MM.1S (cell line): Measurements from ENCODE around the gene ISYNA1.

Experiments
- DNase-seq: peaks from one replicate; pipeline ENCODE4 v3.0.0-alpha.2; 2015
- H2AFZ ChIP-seq: fragments of 300-600 bp; sonication (generic); 2 replicates; pipeline ENCODE4 v1.6.0; 2016; ENCODE audit warnings: antibody characterized with exemption, low read length
- H3F3A ChIP-seq: fragments of 300-600 bp; sonication (generic); 2 replicates; pipeline ENCODE4 v1.6.1; 2016; ENCODE audit warnings: mild to moderate bottlenecking, antibody characterized with exemption, low read length, moderate library complexity, mixed read lengths; ENCODE audit not compliant: insufficient read depth
- H3K27ac ChIP-seq: fragments of 300-600 bp; sonication (generic); 2 replicates; pipeline ENCODE4 v1.5.1; 2016; ENCODE audit warnings: mild to moderate bottlenecking, low read length
- H3K27me3 ChIP-seq: fragments of 300-600 bp; sonication (generic); replicated peaks from 2 replicates; pipeline ENCODE4 v1.6.0; 2016; ENCODE audit warnings: low read length; ENCODE audit not compliant: insufficient read depth
- H3K36me3 ChIP-seq: fragments of 300-600 bp; sonication (generic); replicated peaks from 2 replicates; pipeline ENCODE4 v1.6.1; 2016; ENCODE audit warnings: mild to moderate bottlenecking, low read length, mixed read lengths; ENCODE audit not compliant: insufficient read depth
- H3K4me1 ChIP-seq: fragments of 300-600 bp; sonication (generic); 2 replicates; pipeline ENCODE4 v1.6.1; 2016; ENCODE audit warnings: low read length, mixed read lengths
- H3K4me2 ChIP-seq: fragments of 300-600 bp; sonication (generic); 2 replicates; pipeline ENCODE4 v1.6.0; 2016; ENCODE audit warnings: low read depth, low read length
- H3K4me3 ChIP-seq: fragments of 300-600 bp; sonication (generic); 2 replicates; pipeline ENCODE4 v1.5.1; 2016; ENCODE audit warnings: low read length, mixed read lengths
- H3K79me2 ChIP-seq: fragments of 300-600 bp; sonication (generic); 2 replicates; pipeline ENCODE4 v1.6.1; 2016; ENCODE audit warnings: mixed run types, low read length, mixed read lengths
- H3K9ac ChIP-seq: fragments of 300-600 bp; sonication (generic); 2 replicates; pipeline ENCODE4 v1.6.1; 2016; ENCODE audit warnings: low read length, mixed read lengths
- H3K9me2 ChIP-seq: fragments of 300-600 bp; sonication (generic); replicated peaks from 2 replicates; pipeline ENCODE4 v1.6.1; 2016; ENCODE audit warnings: mild to moderate bottlenecking, low read length, mixed read lengths; ENCODE audit not compliant: insufficient read depth
- H3K9me3 ChIP-seq: fragments of 300-600 bp; sonication (generic); replicated peaks from 2 replicates; pipeline ENCODE4 v1.6.1; 2016; ENCODE audit warnings: mild to moderate bottlenecking, low read length, mixed read lengths; ENCODE audit not compliant: insufficient read depth
- H4K20me1 ChIP-seq: fragments of 300-600 bp; sonication (generic); 2 replicates; pipeline ENCODE4 v1.6.1; 2016; ENCODE audit warnings: mild to moderate bottlenecking, low read length, moderate library complexity, mixed read lengths; ENCODE audit not compliant: insufficient read depth
- CTCF ChIP-seq: fragments of 300-600 bp; sonication (generic); IDR thresholded peaks from 2 replicates; pipeline ENCODE4 v1.5.1; 2016; ENCODE audit warnings: antibody characterized with exemption, low read length, mixed read lengths
- EZH2 ChIP-seq: fragments of 300-600 bp; sonication (generic); optimal IDR thresholded peaks from 2 replicates; pipeline ENCODE3; 2017; ENCODE audit warnings: low read depth, mild to moderate bottlenecking, antibody characterized with exemption, low read length, mixed read lengths
- EZH2phosphoT487 ChIP-seq: fragments of 300-600 bp; sonication (generic); IDR thresholded peaks from 2 replicates; pipeline ENCODE4 v1.6.1; 2018; ENCODE audit warnings: antibody characterized with exemption, low read length

The ISYNA1 gene

GRCh38 chr19:18392417-18392816 is 45.5 kb downstream of the ISYNA1 start:
- Histone ChIP-seq H3K79me2 (no peaks in the 10 kb centered on the region), H3K9me2 (no peaks in the 10 kb centered on the region), H3K27ac (no peak overlapping the region), H3K4me2 (no peak overlapping the region), H3K4me1 (0 out of 2 replicates have a peak, but pooled peaks cover 4% of the 10 kb centered on the region), H2AFZ (no peak overlapping the region), H3K27me3 (peaks cover 77% of the 10 kb centered on the region), H3K9me3 (no peaks in the 10 kb centered on the region), H3K36me3 (no peaks in the 10 kb centered on the region), H4K20me1 (no peaks in the 10 kb centered on the region), H3K4me3 (no peak overlapping the region), H3F3A (no peaks in the 10 kb centered on the region), H3K9ac (no peak overlapping the region)
- TF ChIP-seq EZH2phosphoT487 (no peak), CTCF (no peak), EZH2 (no peak)
- DNase-seq = no peak

DNA sequence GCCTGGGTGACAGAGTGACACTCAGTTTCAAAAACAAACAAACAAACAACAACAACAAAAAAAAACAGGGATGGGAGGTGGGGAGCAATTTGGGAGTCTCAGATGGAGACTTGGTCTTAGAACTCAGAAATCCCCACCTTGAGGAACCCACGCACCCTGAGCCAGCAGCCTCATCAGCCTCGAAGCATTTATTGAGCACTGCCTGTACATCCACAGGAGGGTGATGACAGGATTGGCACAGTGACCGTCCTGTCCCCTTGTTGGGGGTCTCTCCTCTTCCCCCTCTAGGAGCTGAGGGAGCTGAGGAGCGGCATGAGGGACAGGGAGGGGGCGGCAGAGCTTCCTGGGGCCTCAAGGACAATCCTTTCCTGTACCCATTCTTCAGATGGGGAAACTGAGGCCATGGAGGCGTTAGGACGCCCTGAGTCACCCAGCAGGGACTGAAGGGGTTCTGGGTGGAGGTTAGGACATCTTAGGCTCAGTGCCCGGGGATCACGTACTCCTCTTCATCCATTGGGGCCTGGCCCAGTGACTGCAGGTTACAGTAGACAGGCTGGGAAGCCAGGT is 46.3 kb downstream of the ISYNA1 start:
- Histone ChIP-seq H3K4me1 (0 out of 2 replicates have a peak, but pooled peaks cover 4% of the 10 kb centered on the region), H4K20me1 (no peaks in the 10 kb centered on the region), H3K9me2 (no peaks in the 10 kb centered on the region), H3K9me3 (no peaks in the 10 kb centered on the region), H3F3A (no peaks in the 10 kb centered on the region), H2AFZ (no peak overlapping the region), H3K27ac (no peak overlapping the region), H3K4me2 (no peak overlapping the region), H3K9ac (no peak overlapping the region), H3K36me3 (no peaks in the 10 kb centered on the region), H3K79me2 (no peaks in the 10 kb centered on the region), H3K4me3 (no peak overlapping the region), H3K27me3 (peaks cover 77% of the 10 kb centered on the region)
- no peak for DNase-seq
- TF ChIP-seq EZH2 = no peak
- no peak for TF ChIP-seq EZH2phosphoT487
- TF ChIP-seq CTCF = no peak

- Histone ChIP-seq H3K27me3 (peaks cover 80% of the 10 kb centered on the region), H3K79me2 (no peaks in the 10 kb centered on the region), H4K20me1 (no peaks in the 10 kb centered on the region), H3K9me3 (no peaks in the 10 kb centered on the region), H3K4me2 (no peak overlapping the region), H2AFZ (no peak overlapping the region), H3K4me1 (0 out of 2 replicates have a peak, but pooled peaks cover 4% of the 10 kb centered on the region), H3K9me2 (no peaks in the 10 kb centered on the region), H3K9ac (no peak overlapping the region), H3K4me3 (no peak overlapping the region), H3F3A (no peaks in the 10 kb centered on the region), H3K36me3 (no peaks in the 10 kb centered on the region), H3K27ac (no peak overlapping the region)
- TF ChIP-seq EZH2 (no peak), CTCF (no peak), EZH2phosphoT487 (no peak)
- DNase-seq = no peak
Observed at GRCh38 chr19:18390065-18390907, 47.6 kb downstream of the ISYNA1 start.
